ENCODE results near the gene NSFL1C. TPM values are rescaled to one million over a fixed set of nuclear protein-coding genes. Genes with fewer than 3 reads are reported as not detected.

Gene NSFL1C
- 16.8 and 29.2 TPM in 2 replicates for total RNA-seq

GRCh38 chr20:1466211-1467081 lies at the start of gene NSFL1C:
TSS of gene NSFL1C (minus strand) at chr20:1466849. CDS start at chr20:1466824, 25 bp downstream.

GRCh38 chr20:1491281-1491840 lies 24.7 kb upstream of the NSFL1C start, which contains the start of gene SIRPB2:
TSS of gene SIRPB2 (minus strand) at chr20:1491420. CDS start at chr20:1491359, 61 bp downstream.

GRCh38 chr20:1392693-1393506 lies 73.7 kb downstream of the NSFL1C start, which contains the start of gene FKBP1A:
TSS of gene FKBP1A (minus strand) at chr20:1393054. CDS start at chr20:1392998, 56 bp downstream.

Other genes starting within 250 kb of the NSFL1C start
- not detected in 2 replicates for gene RAD21L1, start 240.8 kb downstream of the NSFL1C start, total RNA-seq
- 2.6 and 3.4 TPM in 2 replicates for gene SNPH, start 200.6 kb downstream of the NSFL1C start, total RNA-seq
- 48.7 and 80.4 TPM in 2 replicates for gene SDCBP2, start 137.7 kb downstream of the NSFL1C start, total RNA-seq
- 76.3 and 115 TPM in 2 replicates for gene FKBP1A, start 73.8 kb downstream of the NSFL1C start, total RNA-seq
- 0.21 and 0.48 TPM in 2 replicates for gene SIRPB2, start 24.6 kb upstream of the NSFL1C start, total RNA-seq
- gene SIRPD, start 90.9 kb upstream of the NSFL1C start, total RNA-seq: not detected in 2 replicates
- 0.48 TPM in 1 of 2 replicates, not detected in the other for gene SIRPB1, start 153.2 kb upstream of the NSFL1C start, total RNA-seq
- gene SIRPG, start 190.9 kb upstream of the NSFL1C start, total RNA-seq: not detected in 2 replicates

Measured in tracheal epithelial cell (primary cell).